Loucy (cell line): ENCODE data around the gene RNF7.

Experiments
- H2AFZ ChIP-seq: fragments of 200-600 bp; sonication (generic); 2 replicates; pipeline ENCODE4 v1.6.0; 2016; ENCODE audit warnings: antibody characterized with exemption, mild to moderate bottlenecking, low read length, moderate library complexity
- H3F3A ChIP-seq: fragments of 200-600 bp; 2 replicates; pipeline ENCODE4 v1.6.0; 2016; ENCODE audit warnings: antibody characterized with exemption, low read depth, mild to moderate bottlenecking
- H3K27me3 ChIP-seq: fragments of 200-600 bp; sonication (generic); 2 replicates; pipeline ENCODE4 v1.6.1; 2014; ENCODE audit warnings: low read length, mild to moderate bottlenecking; ENCODE audit not compliant: insufficient read depth, poor library complexity, severe bottlenecking
- H3K36me3 ChIP-seq: fragments of 200-600 bp; sonication (generic); 2 replicates; pipeline ENCODE4 v1.6.1; 2016; ENCODE audit warnings: low read length; ENCODE audit not compliant: insufficient read depth
- H3K4me1 ChIP-seq: fragments of 200-600 bp; sonication (generic); 2 replicates; pipeline ENCODE4 v1.5.1; 2014; ENCODE audit warnings: low read length, mild to moderate bottlenecking; ENCODE audit not compliant: insufficient read depth, poor library complexity, severe bottlenecking
- H3K4me2 ChIP-seq: fragments of 200-600 bp; sonication (generic); 2 replicates; pipeline ENCODE4 v1.6.0; 2014; ENCODE audit warnings: antibody characterized with exemption, low read length, low read depth, mild to moderate bottlenecking; ENCODE audit not compliant: poor library complexity, severe bottlenecking
- H3K4me3 ChIP-seq: fragments of 200-600 bp; sonication (generic); 2 replicates; pipeline ENCODE4 v1.5.1; 2014; ENCODE audit warnings: low read length, mild to moderate bottlenecking, mixed read lengths; ENCODE audit not compliant: poor library complexity, severe bottlenecking
- H3K79me2 ChIP-seq: fragments of 200-600 bp; sonication (generic); 2 replicates; pipeline ENCODE4 v1.6.1; 2014; ENCODE audit warnings: low read length; ENCODE audit not compliant: insufficient read depth
- H3K9ac ChIP-seq: fragments of 200-600 bp; sonication (generic); 2 replicates; pipeline ENCODE4 v1.6.0; 2014; ENCODE audit warnings: mild to moderate bottlenecking, low read depth, low read length, moderate library complexity; ENCODE audit not compliant: poor library complexity, severe bottlenecking
- H3K9me2 ChIP-seq: fragments of 200-600 bp; sonication (generic); replicated peaks from 2 replicates; pipeline ENCODE4 v1.6.1; 2016; ENCODE audit warnings: low read depth, low read length, mixed read lengths
- H3K9me3 ChIP-seq: fragments of 200-600 bp; sonication (generic); 2 replicates; pipeline ENCODE4 v1.6.1; 2014; ENCODE audit warnings: mild to moderate bottlenecking, antibody characterized with exemption, low read length, low read depth; ENCODE audit not compliant: insufficient read depth
- H4K20me1 ChIP-seq: fragments of 200-600 bp; sonication (generic); 2 replicates; pipeline ENCODE4 v1.6.0; 2014; ENCODE audit warnings: antibody characterized with exemption, low read length, mild to moderate bottlenecking; ENCODE audit not compliant: insufficient read depth, poor library complexity, severe bottlenecking
- EZH2phosphoT487 ChIP-seq: fragments of 200-600 bp; IDR thresholded peaks from 2 replicates; pipeline ENCODE4 v1.6.1; 2018; ENCODE audit warnings: antibody characterized with exemption, mild to moderate bottlenecking, moderate library complexity, borderline replicate concordance
- TF ChIP-seq, protein P1 (sequence below): fragments of 200-600 bp; sonication (generic); conservative IDR thresholded peaks from 2 replicates; pipeline ENCODE4 v1.5.1; 2014; ENCODE audit warnings: mild to moderate bottlenecking, antibody characterized with exemption, low read length

Gene RNF7

DNA sequence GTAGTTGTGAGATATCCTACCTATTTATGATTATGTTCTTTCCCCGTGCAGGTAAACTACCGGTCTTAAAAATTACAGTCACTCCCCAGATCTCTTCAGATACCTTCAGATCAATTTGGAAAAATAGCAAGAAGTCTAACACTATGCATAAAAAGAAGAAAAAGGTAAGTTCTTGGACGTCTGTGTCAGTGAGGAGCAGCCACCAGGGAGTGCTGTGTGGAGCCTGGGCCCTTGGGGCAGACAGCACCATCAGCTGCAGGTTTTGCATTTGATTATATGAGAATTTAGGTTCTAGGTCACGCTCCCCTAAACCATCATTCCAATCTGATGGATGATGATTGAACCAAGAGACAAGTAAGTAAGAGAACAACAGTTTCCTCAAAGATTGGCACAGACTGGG, 8.9 kb upstream of the RNF7 start:
- Histone ChIP-seq H3K36me3 (no peaks in the 10 kb centered on the region), H3K4me2 (no peak overlapping the region), H2AFZ (no peak overlapping the region), H4K20me1 (no peaks in the 10 kb centered on the region), H3K4me1 (no peaks in the 10 kb centered on the region), H3K9ac (no peak overlapping the region), H3K9me3 (no peaks in the 10 kb centered on the region), H3K9me2 (no peaks in the 10 kb centered on the region), H3K4me3 (no peak overlapping the region), H3K79me2 (no peaks in the 10 kb centered on the region), H3K27me3 (no peaks in the 10 kb centered on the region), H3F3A (no peaks in the 10 kb centered on the region)
- TF ChIP-seq EZH2phosphoT487 = no peak
- TF ChIP-seq, protein P1, sequence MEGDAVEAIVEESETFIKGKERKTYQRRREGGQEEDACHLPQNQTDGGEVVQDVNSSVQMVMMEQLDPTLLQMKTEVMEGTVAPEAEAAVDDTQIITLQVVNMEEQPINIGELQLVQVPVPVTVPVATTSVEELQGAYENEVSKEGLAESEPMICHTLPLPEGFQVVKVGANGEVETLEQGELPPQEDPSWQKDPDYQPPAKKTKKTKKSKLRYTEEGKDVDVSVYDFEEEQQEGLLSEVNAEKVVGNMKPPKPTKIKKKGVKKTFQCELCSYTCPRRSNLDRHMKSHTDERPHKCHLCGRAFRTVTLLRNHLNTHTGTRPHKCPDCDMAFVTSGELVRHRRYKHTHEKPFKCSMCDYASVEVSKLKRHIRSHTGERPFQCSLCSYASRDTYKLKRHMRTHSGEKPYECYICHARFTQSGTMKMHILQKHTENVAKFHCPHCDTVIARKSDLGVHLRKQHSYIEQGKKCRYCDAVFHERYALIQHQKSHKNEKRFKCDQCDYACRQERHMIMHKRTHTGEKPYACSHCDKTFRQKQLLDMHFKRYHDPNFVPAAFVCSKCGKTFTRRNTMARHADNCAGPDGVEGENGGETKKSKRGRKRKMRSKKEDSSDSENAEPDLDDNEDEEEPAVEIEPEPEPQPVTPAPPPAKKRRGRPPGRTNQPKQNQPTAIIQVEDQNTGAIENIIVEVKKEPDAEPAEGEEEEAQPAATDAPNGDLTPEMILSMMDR = peak; percentile 45

- Histone ChIP-seq H3K36me3 (no peaks in the 10 kb centered on the region), H3F3A (no peaks in the 10 kb centered on the region), H3K9me2 (no peaks in the 10 kb centered on the region), H3K9me3 (no peaks in the 10 kb centered on the region), H3K9ac (no peak overlapping the region), H3K4me1 (peaks cover 13% of the 10 kb centered on the region), H3K4me3 (no peak overlapping the region), H4K20me1 (peaks cover 12% of the 10 kb centered on the region), H3K4me2 (no peak overlapping the region), H3K79me2 (peaks cover 20% of the 10 kb centered on the region), H2AFZ (no peak overlapping the region), H3K27me3 (no peaks in the 10 kb centered on the region)
- TF ChIP-seq, protein P1 = no peak
- TF ChIP-seq EZH2phosphoT487 = no peak
Measured at GRCh38 chr3:141735176-141735575, 2.9 kb upstream of the RNF7 start.

GRCh38 chr3:141735770-141736465, 2.2 kb upstream of the RNF7 start:
- TF ChIP-seq EZH2phosphoT487 = no peak
- TF ChIP-seq, protein P1 = no peak
- Histone ChIP-seq H2AFZ (no peak overlapping the region), H3K9ac (no peak overlapping the region), H3K27me3 (no peaks in the 10 kb centered on the region), H3K9me2 (no peaks in the 10 kb centered on the region), H3K4me2 (no peak overlapping the region), H3K4me1 (peaks cover 20% of the 10 kb centered on the region), H3K79me2 (peaks cover 27% of the 10 kb centered on the region), H3F3A (no peaks in the 10 kb centered on the region), H3K9me3 (no peaks in the 10 kb centered on the region), H4K20me1 (peaks cover 19% of the 10 kb centered on the region), H3K36me3 (no peaks in the 10 kb centered on the region), H3K4me3 (no peak overlapping the region)
